Activated CD4-positive, alpha-beta T cell treated with anti-CD3 and anti-CD28 coated beads, Interleukin-2, amount 50 U/mL, for 24 hours (primary cell): ENCODE results near the gene NOTCH3.

Source experiments
- DNase-seq, 2 donors: peaks; one replicate each; pipeline ENCODE4 v3.0.0-alpha.2; 2020; ENCODE audit warnings: low read depth in 1 of 2, low spot score in 1 of 2

NOTCH3 gene

DNA sequence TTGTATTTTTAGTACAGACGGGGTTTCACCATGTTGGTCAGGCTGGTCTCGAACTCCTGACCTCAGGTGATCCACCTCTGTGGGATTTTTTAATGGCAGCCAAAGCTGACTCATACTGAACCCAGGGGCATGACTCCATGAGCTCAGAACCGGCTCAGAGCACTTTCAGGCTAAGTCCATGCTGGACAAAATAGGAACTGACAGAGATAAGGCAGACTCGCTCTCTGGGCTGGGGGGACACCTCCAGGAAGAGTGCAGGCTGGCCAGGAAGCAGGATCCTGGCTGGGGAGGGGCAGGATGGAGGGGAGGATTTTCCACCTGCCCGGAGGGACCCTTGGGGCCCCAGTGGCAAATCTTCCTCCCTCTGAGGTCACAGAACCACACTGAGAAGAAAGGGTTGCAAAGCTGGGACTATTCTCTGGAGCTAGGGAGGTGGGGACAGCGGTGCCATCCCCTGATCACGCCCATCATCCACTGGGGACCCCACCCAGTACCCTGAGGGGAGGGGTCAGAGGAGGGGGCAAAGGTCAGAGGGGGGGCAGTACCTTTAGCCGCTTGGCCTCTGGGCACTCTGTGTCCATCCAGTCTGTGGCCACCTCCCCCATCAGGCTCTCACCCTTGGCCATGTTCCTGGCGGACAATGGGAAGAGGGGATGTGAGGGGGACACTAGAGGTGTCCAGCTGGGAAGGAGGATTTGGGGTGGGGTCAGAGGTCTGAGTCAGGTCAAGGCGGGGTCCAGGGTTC, 31.1 kb downstream of the NOTCH3 start:
- DNase-seq, result no peak

DNA sequence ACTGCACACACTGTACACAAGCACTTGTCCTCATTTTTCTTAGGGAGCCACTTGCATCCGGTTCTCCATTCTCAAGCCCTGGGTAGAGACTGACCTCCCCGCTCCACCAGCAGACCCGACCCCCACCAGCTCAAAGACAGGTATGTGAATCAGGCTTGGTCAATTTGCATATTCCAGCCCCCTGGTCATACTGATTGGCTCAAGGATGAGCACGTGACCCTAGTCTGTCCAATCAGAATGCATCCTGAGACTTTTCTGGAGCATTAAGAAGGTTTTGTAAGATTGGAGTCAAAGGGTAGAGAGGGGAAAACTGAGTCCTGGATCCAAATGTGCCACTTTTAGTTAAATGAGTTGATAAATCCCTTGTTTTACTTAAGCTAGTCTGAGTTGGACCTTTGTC, 34.1 kb downstream of the NOTCH3 start:
- DNase-seq, result no peak

DNA sequence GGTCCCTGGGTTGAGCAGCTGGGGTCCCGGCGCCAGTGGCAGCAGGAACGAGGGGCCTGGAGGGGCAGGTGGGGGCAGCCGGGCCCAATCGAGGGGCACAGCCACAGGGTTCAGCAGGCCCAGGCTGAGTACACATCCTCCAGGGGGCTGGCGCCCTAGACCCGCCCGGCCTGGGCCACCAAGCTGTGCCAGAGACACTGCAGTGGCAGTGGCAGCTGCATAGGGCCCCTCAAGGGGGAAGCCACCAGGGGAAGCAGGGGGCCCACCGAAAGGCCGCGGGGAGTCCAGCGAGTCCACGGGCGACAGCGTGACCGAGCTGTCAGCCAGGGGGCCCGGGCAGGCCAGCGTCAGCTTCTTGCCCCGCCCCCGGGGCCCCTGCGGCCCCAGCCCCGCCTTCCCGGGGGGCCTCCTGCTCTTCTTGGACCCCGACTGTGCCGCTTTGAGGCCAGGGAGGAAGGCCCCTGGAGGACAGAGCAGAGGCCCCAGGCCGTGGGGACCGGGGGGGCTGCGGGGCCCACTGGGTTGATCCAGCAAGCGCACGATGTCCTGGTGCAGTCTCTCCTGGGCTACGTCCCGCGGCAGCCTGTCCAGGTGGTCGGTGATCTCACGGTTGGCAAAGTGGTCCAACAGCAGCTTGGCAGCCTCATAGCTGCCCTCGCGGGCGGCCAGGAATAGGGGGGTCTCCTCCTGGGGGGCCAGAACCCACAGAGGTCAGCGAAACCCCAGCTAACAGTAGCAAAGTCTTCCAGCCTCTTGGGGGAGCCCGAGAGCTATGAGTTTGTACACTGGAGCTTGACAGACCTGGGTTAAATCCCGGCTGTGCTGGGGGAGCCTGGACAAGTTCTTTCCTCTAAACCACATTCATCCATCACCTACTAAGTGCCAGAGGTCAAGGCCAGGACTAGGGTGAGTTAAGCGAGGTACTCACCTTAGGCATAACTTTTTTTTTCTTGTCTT, 39.5 kb downstream of the NOTCH3 start:
- no peak for DNase-seq

DNA sequence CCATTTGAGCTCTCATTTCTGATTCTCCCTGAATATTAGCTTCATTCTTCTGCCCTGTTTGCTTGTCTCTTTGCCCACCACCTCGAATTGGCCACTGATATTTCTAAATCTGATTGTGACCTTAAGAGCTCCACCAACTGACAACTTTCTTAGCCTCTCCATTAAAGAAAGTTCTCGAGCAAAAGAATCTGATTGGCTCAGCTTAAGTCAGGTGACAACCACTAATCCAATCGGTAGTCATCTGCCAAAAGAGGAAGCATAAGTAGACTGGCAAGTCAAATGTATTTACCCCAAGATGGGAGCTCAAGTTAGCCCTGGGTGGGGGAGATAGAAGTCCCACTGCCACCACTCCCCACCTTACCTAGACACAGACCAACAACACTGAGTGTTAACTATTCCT, 41.5 kb downstream of the NOTCH3 start:
- no peak for DNase-seq

DNA sequence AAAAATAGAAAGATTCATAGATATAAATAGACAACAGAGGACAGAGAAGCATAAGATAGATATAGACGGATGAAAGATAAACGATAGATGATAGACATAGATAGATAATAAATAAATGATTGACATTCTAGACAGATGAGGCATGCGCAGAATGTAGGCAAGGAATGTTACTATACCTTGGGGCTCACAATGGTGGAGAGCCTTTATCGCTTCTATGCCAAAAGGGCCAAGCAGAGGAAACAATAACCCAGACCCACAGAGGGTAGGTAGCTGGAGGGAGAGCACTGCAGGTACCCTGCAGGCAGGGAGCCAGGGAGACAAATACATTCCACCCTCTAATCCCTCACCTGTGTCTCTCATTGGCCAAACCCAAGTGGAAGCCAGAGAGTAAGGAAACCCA, 44.4 kb downstream of the NOTCH3 start:
- DNase-seq, result no peak

DNA sequence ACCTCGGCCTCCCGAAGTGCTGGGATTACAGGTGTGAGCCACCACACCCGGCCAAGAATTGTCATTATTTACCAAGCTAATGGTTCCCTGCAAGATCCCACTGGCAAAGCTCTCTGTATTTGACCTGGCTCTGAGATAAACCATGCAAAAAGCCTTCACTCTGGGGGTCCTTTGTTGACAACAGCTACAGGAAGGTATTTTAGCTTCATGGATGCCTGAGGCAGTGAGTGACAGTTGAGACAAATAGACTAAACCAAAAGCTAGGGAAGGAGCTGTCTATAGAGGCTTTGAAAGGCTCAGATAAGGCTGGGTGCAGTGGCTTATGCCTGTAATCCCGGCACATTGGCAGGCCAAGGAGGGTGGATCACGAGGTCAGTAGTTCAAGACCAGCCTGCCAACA, 45.5 kb downstream of the NOTCH3 start:
- DNase-seq, result no peak

DNA sequence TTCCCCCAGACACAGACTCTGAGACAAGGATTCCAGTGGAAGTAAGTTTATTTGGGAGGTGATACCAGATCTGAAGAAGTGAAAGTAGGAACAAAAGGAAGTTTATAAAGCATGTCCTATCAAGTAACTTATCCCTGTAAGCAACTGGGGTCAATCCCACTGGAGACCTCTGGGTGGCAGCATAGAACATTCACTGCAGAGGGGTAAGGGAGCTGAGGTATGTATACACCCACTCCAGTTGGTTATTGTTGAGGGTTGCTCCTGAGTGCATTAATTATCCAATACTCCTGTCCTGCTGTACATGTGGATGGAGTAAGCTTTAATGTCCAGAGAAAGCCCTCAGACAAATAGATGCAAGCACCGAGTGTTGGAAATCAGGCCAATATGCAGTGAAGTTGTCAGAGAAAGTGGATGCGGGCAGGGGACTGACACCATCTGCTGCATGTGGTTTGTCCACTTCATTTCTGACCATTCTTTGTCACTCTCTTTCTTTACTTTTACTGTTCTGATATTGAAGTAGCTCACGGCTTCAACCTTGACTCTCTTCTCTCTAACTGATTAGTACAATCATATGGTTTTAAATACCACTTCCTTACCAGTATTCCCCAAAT, 46.7 kb downstream of the NOTCH3 start:
- DNase-seq, result no peak

DNA sequence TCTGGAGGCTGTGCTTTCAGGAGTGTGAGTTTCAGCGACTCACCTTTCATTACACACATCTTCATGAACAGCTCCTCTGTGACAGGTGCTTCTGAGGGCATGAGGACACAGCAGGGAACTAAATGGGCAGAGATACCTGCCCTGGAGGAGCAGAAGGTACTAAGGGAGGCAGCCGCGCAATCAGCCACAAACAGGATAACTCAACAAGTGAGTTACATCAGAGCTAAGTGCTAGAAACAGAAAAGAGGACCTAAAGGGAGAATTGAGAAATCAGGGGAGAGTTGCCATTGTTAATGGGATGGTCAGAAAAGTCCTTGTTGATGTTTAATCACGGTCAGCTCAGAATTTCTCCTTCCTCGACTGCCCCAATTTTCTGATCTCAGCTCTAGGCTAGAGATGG, 51.1 kb downstream of the NOTCH3 start:
- DNase-seq, result no peak

DNA sequence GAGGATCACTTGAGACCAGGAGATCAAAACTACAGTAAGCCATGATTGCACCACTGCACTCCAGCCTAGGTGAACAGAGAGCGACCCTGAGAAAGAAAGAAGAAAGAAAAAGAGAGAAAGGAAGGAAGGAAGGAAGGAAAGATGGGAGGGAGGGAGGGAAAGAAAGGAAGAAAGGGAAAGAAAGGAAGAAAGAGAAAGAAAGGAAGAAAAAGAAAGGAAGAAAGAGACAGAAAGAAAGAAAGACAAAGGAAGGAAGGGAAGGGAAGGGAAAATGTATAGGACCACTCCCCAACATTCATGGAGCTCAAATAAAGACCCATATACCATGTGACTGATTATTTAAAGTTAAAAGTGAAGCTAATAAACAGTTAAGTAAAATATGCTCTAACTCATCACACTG, 53.7 kb downstream of the NOTCH3 start:
- no peak for DNase-seq

DNA sequence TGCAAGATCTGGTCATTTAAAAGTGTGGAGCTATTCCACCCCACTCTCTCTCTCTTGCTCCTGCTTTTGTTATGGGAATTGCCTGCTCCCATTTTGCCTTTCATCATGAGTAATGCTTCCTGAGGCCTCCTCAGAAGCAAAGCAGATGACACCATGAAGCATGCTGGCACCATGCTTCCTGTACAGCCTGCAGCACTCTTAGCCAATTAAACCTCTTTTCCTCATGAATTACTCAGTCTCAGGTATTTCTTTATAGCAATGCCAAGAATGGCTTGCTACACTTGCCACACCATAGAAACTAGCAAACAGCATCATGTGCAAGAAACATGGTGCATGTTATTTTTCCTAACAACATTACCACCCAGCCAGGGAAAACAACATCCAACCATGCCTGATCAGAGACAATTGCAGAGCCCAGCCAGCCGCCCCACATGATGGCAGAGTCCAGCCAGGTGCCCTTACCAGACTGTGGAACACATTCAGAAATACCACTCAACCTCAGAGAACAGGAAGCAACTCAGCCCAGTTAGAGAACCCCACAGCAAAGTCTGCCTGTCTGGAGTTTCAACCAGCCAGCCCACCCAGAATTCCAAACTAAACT, 56.6 kb downstream of the NOTCH3 start:
- no peak for DNase-seq

DNA sequence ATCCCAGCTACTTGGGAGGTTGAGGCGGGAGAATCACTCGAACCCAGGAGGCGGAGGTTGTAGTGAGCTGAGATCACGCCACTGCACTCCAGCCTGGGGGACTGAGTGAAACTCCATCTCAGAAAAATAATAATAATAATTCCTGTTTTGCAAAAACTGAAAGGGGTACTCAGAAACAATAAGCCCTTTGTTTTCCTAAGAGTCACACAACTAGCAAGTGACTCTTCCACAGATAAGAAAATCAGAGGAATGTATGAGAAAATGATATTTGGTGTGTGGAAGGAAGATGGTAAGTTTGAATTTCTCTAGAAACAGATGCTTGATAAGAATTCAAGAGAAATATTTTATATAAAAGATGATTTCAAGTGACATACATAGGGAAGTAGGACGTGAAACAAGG, 58.5 kb downstream of the NOTCH3 start:
- no peak for DNase-seq

DNA sequence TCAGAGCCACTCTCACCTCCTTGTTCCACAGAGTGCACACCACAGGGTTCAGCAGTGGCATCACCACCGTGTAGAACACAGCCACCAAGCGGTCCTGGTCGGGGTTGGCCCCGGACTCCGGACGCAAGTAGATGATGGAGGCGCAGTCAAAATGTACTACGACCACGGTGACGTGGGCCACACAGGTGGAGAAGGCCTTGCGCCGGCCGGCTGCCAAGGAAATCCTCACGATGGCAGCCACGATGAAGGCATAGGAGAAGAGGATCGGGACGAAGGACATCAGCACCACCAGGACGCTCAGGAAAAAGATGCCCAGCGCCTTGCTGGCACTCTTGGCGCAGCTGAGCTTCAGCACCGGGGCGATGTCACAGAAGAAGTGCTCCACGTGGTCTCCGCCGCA, 59.7 kb downstream of the NOTCH3 start:
- DNase-seq, result no peak

DNA sequence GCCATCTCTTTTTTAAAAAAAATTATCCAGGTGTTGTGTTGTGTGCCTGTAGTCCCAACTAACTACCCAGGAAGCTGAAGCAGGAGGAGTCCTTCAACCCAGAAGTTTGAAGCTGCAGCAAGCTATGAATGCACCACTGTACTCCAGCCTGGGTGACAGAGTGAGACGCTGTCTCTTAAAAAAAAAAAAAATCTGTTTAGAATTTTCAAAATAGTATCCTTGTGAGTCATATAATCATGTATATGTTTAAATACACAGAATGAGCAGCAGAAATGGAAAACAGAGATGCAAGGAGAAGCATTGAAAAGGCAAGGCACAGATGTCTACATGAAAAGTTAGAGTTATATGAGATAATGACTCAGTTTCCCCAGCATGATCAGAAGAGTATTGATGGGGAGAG, 62.4 kb downstream of the NOTCH3 start:
- no peak for DNase-seq

DNA sequence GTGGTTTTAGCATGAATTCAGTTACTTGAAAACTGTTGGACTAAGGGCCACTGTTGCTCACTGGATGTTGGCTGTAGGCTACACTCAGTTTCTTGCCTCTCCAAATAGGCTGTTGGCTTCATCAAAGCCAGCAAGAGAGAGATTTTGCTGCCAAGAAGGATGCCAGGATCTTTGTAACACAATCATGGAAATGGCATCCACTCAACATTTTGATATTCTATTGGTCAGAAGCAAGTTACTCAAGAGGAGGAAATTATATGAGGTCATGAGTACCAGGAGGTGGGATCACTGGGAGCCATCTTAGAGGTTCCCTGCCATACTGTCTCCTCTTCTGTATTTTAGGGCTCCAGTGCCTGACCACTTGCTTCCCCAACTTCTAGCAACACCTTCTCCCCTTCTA, 63.0 kb downstream of the NOTCH3 start:
- DNase-seq, result no peak

DNA sequence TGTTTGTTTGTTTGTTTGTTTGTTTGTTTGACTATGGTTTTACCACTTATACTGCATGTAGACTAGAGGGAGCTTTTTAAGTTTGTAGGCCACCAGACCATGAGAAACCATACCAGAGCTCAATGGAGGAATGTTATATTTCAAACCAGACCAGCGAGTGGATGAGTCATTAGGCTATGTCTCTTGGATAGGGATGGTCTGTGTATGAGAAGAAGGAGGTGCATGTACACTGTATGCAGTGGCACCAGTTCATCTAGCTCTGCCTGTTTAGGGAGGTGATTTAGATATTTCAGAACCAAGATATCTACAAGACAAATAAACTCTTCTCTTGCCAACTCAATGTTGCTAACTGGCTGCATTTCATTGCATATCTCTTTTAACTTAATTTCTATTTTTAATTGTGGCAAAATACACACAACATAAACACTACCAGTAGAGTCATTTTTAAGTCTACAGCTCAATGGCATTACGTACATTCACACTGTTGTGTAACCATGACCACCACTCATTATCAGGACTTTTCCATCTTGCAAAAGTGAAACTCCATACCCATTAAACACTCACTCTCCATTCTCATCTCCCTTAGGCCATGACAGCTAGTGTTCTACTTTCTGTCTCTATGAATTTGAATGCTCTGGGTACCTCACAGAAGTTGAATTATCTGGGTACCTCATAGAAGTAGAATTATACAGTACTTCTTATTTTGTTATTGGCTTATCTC, 64.4 kb downstream of the NOTCH3 start:
- DNase-seq, result no peak

DNA sequence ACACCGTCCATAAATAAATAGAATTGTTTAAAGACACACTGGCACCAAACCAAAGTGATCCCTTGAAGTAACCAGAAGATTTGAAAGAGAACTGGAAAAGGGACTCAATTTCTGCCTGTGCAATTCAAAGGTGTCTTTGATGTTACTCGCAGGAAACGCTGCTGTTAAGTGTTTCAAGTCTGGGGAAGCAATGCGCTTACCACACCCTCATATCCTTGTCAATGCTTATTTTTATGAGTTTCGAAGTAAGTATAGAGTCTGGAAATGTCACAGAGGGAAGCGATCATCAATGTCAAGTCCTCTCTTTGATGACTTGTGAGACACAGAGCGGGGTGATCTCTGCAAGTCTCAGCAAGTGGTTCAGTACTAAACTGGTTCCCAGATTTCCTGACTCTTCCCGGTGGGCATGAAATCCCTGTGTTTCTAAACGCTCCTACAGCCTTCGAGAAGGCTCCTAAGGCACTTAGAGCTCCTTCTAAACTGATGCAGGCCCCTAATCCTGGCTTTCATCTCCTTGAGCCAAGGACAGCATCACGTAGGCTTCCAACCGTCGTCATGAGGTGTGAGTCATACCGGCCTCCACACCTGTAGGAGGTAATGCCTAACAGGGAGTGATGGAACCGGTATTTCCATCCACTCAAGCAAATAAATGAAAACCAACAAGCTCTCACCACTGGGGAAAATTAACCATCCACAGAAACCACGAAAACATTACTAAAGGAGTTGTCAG, 70.8 kb downstream of the NOTCH3 start:
- DNase-seq, result peak in 1 of 2 donors; percentile 40

DNA sequence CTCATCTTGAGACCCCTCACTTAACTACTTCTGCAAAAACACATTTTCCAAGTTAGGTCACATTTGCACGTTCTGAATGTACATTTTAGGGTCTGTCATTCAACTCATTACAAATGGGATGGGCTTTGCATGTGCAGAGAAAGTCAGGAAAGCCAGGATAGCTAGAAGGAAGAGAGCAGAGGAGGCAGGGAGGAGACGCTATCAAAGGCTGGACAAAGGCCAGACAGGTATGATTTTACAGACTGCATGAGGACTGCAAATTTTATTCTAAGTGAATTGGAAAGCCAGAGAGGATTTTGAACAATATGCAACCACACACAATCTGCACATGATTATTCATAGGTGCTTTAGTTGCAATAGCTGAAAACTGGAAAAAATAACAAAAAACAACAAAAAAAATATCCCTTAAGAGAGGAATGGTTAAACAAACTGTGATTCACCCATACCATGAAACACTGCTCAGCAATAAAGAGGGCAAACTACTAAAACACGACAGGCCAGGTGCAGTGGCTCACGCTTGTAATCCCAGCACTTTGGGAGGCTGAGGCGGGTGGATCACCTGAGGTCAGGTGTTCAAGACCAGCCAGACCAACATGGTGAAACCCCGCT, 72.5 kb downstream of the NOTCH3 start:
- no peak for DNase-seq

DNA sequence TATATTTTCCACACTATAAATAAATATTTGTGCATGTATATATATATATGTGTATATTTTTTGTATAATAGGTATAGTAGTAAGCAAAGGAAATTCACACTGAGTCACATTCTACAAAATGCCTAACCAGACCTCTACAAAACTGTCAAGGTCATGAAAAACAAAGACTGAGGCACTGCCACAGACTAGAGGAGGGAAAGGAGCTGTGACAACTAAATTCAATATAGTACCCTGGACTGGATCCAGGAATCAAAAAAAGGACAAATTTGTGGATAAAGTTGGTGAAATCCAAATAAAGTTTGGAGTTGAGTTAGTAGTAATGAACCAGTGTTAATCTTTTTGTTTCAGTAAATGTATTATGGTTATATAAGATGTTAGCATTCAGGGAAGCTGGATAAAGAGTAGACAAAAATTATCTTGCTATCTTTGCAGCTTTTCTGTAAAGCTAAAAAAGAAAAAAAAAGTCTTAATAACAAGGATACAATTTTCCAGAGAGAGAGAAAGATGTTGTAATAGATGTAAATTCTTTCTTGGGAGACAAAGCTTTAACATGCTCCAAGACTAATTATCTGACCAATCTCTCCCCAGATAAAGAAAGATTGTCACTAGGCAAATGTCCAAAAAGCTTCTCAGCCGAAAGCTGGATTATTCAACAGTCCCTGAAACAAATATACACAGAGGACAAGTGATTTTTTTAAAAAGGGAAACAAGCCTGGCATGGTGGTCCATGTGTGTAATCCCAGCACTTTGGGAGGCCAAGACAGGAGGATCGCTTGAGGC, 74.5 kb downstream of the NOTCH3 start:
- DNase-seq, result no peak
